GM23248 (cell line): ENCODE data around the gene KIF3A.

ENCODE experiments used
- EZH2 ChIP-seq: fragments of 200-600 bp; sonication (generic); IDR thresholded peaks from 2 replicates; pipeline ENCODE4 v1.6.1; 2018; ENCODE audit warnings: antibody characterized with exemption, mild to moderate bottlenecking; ENCODE audit not compliant: insufficient read depth, poor library complexity, severe bottlenecking
- EZH2phosphoT487 ChIP-seq: fragments of 200-600 bp; sonication (generic); IDR thresholded peaks from 2 replicates; pipeline ENCODE4 v1.6.1; 2018; ENCODE audit warnings: antibody characterized with exemption, moderate library complexity, mild to moderate bottlenecking, low read depth; ENCODE audit not compliant: insufficient read depth

DNA sequence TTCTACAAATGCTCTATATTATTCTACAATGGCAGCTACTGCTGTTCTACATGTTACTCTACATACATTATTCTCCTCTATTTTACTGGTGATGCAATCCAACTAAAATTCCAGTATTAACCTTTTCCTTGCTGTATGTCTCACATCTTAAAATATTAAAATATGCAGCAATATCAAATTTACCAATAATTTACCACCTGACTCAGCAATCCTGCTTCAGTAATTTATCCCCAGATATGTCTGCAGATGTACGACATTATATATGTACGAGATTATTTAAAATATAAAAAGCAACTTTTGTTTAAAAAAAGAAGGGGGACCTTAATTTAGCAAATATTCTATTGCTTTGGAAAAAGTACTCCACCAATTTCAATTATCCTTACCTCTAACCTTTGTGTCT lies 11.6 kb downstream of the KIF3A start:
- TF ChIP-seq EZH2 (no peak), EZH2phosphoT487 (no peak)
